Calu3 (cell line): ENCODE results near the gene SDHC. TPM values are rescaled to one million over a fixed set of nuclear protein-coding genes. Genes with fewer than 3 reads are reported as not detected.

Source experiments
- BruUV-seq: library from RNA; stranded (reverse); fragments of 400-500 nt; replicated peaks from 2 replicates; lab custom pipeline; 2021; lab: Mats Ljungman, UMichigan
- CTCF ChIA-PET: fragments of 300-600 bp; sonication (Branson Sonifier 250); formaldehyde crosslinking; loops from one replicate; lab custom pipeline; 2022; ENCODE audit warnings: antibody characterized with exemption; lab: Charles Lee
- DNase-seq: peaks from one replicate; pipeline ENCODE4 v3.0.0; 2022
- H3K27ac Mint-ChIP-seq: one replicate; pipeline ENCODE4 v1.8.0; 2022; ENCODE audit warnings: mixed read lengths; ENCODE audit not compliant: unreplicated experiment
- H3K27me3 Mint-ChIP-seq: one replicate; pipeline ENCODE4 v1.8.0; 2022; ENCODE audit warnings: mixed read lengths; ENCODE audit not compliant: unreplicated experiment
- H3K36me3 Mint-ChIP-seq: one replicate; pipeline ENCODE4 v1.8.0; 2022; ENCODE audit warnings: mild to moderate bottlenecking, moderate library complexity, mixed read lengths; ENCODE audit not compliant: insufficient read depth, unreplicated experiment
- H3K4me1 Mint-ChIP-seq: one replicate; pipeline ENCODE4 v1.8.0; 2022; ENCODE audit warnings: mild to moderate bottlenecking, low read depth, mixed read lengths; ENCODE audit not compliant: unreplicated experiment
- H3K4me3 Mint-ChIP-seq: one replicate; pipeline ENCODE4 v1.8.0; 2022; ENCODE audit warnings: mild to moderate bottlenecking, low read depth, moderate library complexity, mixed read lengths; ENCODE audit not compliant: unreplicated experiment
- H3K9me3 Mint-ChIP-seq: one replicate; pipeline ENCODE4 v1.8.0; 2022; ENCODE audit warnings: low read depth, mixed read lengths; ENCODE audit not compliant: unreplicated experiment
- CTCF ChIP-seq: fragments of 200-600 bp; IDR thresholded peaks from one replicate; pipeline ENCODE4 v1.8.0; 2022; ENCODE audit warnings: antibody characterized with exemption; ENCODE audit not compliant: unreplicated experiment
- intact Hi-C: fragments of 100-400 bp; cut with micrococcal nuclease; formaldehyde crosslinking; loops from one replicate; pipeline ENCODE4 v1.10.0; 2022; ENCODE audit not compliant: unreplicated experiment
- total RNA-seq: library from RNA; stranded (reverse); gene quantifications from 2 replicates; pipeline ENCODE4 v1.2.3, GENCODE V29; 2022

The SDHC gene
- total RNA-seq, 1 experiment from 2014 or later: 245 TPM

DNA sequence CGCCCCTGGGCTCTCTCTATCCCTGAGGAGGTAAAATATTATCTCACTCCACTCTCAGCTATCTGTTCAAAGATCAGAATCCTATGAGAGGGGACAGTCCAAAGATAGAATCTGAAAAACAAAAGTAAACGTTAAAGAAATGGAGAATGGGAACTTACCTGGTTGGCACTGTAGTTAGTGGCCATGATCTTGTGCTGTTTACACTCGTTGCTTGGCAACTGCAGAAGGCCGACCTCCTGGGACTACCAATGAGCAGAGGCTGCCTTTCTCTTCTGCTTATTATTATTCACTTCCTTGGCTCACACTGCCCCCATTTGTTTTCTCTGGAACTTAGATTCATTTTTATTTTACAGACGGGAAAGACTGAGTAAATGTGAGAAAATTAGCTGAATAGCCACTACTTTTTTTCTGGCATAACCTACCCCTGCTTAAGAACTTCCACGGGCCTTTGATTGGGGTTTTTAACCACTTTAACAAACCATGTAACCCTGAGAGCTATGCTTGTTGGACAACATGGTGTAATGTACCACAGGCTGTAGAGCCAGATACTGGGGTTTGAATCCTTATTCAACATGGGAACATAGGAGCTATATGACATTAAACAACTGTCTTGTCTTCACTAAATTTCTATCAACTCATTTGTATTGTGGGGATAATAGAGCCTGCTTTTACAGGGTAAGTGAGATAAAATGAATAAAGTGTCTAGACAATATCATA, 53.7 kb downstream of the SDHC start, which contains the start of gene CFAP126:
Gene CFAP126, minus strand, starts transcription at position 193 of the 717 bp plus-strand sequence. Its CDS starts 8 bp downstream, at position 185.
- CTCF ChIA-PET: no interaction called here
- peak; percentile 57 for DNase-seq
- Mint-ChIP-seq H3K9me3 (no peaks in the 10 kb centered on the region), H3K4me3 (no peak within 1 kb of the TSS), H3K27ac (peak within 1 kb of the TSS; percentile 0), H3K36me3 (peaks cover 23% of the 10 kb centered on the region), H3K27me3 (no peaks in the 10 kb centered on the region), H3K4me1 (no peaks in the 10 kb centered on the region)
- TF ChIP-seq CTCF: no peak
- intact Hi-C loops: no loop called here
- no TSS peak for BruUV-seq

GRCh38 chr1:161373442-161373841, 59.3 kb downstream of the SDHC start:
- H3K9me3 Mint-ChIP-seq: no peaks in the 10 kb centered on the region
- BruUV-seq: no TSS peak
- CTCF ChIA-PET: no interaction called here
- H3K4me1 Mint-ChIP-seq: no peaks in the 10 kb centered on the region
- intact Hi-C loops: no loop called here
- H3K36me3 Mint-ChIP-seq: peaks cover 7% of the 10 kb centered on the region
- H3K27me3 Mint-ChIP-seq: no peaks in the 10 kb centered on the region
- no peak overlapping the region for H3K27ac Mint-ChIP-seq
- TF ChIP-seq CTCF: no peak
- DNase-seq: no peak
- no peak overlapping the region for H3K4me3 Mint-ChIP-seq

GRCh38 chr1:161374373-161374772, 60.2 kb downstream of the SDHC start:
- intact Hi-C loops: no loop called here
- no peak for TF ChIP-seq CTCF
- H3K27ac Mint-ChIP-seq: no peak overlapping the region
- H3K4me3 Mint-ChIP-seq: no peak overlapping the region
- H3K27me3 Mint-ChIP-seq: no peaks in the 10 kb centered on the region
- H3K4me1 Mint-ChIP-seq: no peaks in the 10 kb centered on the region
- H3K36me3 Mint-ChIP-seq: peaks cover 7% of the 10 kb centered on the region
- DNase-seq: no peak
- CTCF ChIA-PET: interaction anchor here (0.5 to 0.6 kb wide), 3 partner anchors 23 to 163 kb away, joined by 3 to 5 read pairs (median 3); no protein-coding TSS in a partner anchor
- BruUV-seq: no TSS peak
- H3K9me3 Mint-ChIP-seq: no peaks in the 10 kb centered on the region

DNA sequence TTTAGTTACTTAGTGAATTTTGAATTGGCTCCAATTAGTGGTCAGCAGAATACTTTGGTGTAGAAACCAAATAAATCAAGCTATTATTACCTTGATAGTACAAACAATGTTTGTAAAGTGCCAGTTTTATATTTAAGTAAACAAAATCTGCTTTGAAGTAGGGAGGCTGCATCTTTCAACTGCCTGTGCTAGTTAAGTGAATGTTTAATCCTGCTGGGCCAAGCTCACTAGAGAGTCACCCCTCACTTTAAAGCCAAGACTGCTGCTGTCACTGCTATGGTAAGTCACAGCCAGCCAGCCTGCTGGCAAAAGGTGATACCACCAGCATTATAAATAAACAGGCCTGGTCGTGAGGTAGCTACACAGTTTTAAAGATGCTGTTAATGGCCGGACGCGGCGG, 63.8 kb downstream of the SDHC start:
- TF ChIP-seq CTCF: no peak
- no peak for DNase-seq
- intact Hi-C loops: no loop called here
- Mint-ChIP-seq H3K27ac (no peak overlapping the region), H3K9me3 (no peaks in the 10 kb centered on the region), H3K4me1 (peaks cover 9% of the 10 kb centered on the region), H3K27me3 (no peaks in the 10 kb centered on the region), H3K4me3 (no peak overlapping the region), H3K36me3 (no peaks in the 10 kb centered on the region)
- BruUV-seq: no TSS peak
- CTCF ChIA-PET: no interaction called here
